Measurements from ENCODE around the gene EVA1A.

GRCh38 chr2:75562513-75562864 lies 1.8 kb upstream of the EVA1A start:
- no peak for TF ChIP-seq CTCF (IDR thresholded peaks at IDR 0.05 in 4 of 5, conservative IDR thresholded peaks at IDR 0.05 in 1 of 5)
- no peak for TF ChIP-seq POLR2A (IDR thresholded peaks at IDR 0.05)
